ENCODE measurements around the gene DNHD1.

DNHD1 gene

GRCh38 chr11:6565325-6565724 is 68.2 kb downstream of the DNHD1 start:
- DNase-seq = no peak

GRCh38 chr11:6565988-6566703 is 69.1 kb downstream of the DNHD1 start:
- no peak for DNase-seq

GRCh38 chr11:6566704-6567370 is 69.8 kb downstream of the DNHD1 start:
- no peak for DNase-seq

- no peak for DNase-seq
Observed at GRCh38 chr11:6567371-6567745, 70.3 kb downstream of the DNHD1 start.

- peak; percentile 94 for DNase-seq
Observed at GRCh38 chr11:6568191-6568918, 71.3 kb downstream of the DNHD1 start.

- no peak for DNase-seq
Observed at GRCh38 chr11:6569706-6570105, 72.6 kb downstream of the DNHD1 start.

- no peak for DNase-seq
Observed at GRCh38 chr11:6570691-6571427, 73.8 kb downstream of the DNHD1 start.

GRCh38 chr11:6571434-6572008 is 74.4 kb downstream of the DNHD1 start:
- DNase-seq = no peak

- DNase-seq = no peak
Observed at GRCh38 chr11:6572215-6572614, 75.1 kb downstream of the DNHD1 start.

- DNase-seq = no peak
Observed at GRCh38 chr11:6574816-6575715, 78.0 kb downstream of the DNHD1 start.

GRCh38 chr11:6576471-6577373 is 79.6 kb downstream of the DNHD1 start:
- DNase-seq = peak; percentile 37

GRCh38 chr11:6578134-6578533 is 81.1 kb downstream of the DNHD1 start:
- DNase-seq = no peak

- DNase-seq = no peak
Observed at GRCh38 chr11:6579681-6580080, 82.6 kb downstream of the DNHD1 start.

GRCh38 chr11:6583584-6583983 is 86.5 kb downstream of the DNHD1 start:
- no peak for DNase-seq

- DNase-seq = no peak
Observed at GRCh38 chr11:6584528-6584927, 87.4 kb downstream of the DNHD1 start.

- DNase-seq = no peak
Observed at GRCh38 chr11:6586434-6587359, 89.6 kb downstream of the DNHD1 start.

GRCh38 chr11:6587360-6587953 is 90.4 kb downstream of the DNHD1 start:
- no peak for DNase-seq

GRCh38 chr11:6588018-6588417 is 90.9 kb downstream of the DNHD1 start:
- no peak for DNase-seq

GRCh38 chr11:6594142-6594768 is 97.2 kb downstream of the DNHD1 start:
- DNase-seq = no peak
